ENCODE measurements around the gene RAB1B.

Gene RAB1B

GRCh38 chr11:66294626-66295620 is 26.5 kb downstream of the RAB1B start:
- Histone ChIP-seq H3K27ac (no peak overlapping the region), H3K27me3 (replicated peaks) (peaks cover 19% of the 10 kb centered on the region), H3K36me3 (replicated peaks) (no peaks in the 10 kb centered on the region), H3K4me3 (ENCODE audit: low read depth, low read length) (no peak overlapping the region)
- DNase-seq = no peak
- in situ Hi-C loops (cut with HindIII; ENCODE audit: low pct_ligation_motif_present, low sequenced_read_pairs) = no loop called here
- TF ChIP-seq, protein P1, sequence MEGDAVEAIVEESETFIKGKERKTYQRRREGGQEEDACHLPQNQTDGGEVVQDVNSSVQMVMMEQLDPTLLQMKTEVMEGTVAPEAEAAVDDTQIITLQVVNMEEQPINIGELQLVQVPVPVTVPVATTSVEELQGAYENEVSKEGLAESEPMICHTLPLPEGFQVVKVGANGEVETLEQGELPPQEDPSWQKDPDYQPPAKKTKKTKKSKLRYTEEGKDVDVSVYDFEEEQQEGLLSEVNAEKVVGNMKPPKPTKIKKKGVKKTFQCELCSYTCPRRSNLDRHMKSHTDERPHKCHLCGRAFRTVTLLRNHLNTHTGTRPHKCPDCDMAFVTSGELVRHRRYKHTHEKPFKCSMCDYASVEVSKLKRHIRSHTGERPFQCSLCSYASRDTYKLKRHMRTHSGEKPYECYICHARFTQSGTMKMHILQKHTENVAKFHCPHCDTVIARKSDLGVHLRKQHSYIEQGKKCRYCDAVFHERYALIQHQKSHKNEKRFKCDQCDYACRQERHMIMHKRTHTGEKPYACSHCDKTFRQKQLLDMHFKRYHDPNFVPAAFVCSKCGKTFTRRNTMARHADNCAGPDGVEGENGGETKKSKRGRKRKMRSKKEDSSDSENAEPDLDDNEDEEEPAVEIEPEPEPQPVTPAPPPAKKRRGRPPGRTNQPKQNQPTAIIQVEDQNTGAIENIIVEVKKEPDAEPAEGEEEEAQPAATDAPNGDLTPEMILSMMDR (IDR thresholded peaks at IDR 0.05; ENCODE audit: low read depth, low read length, missing control alignments) = no peak

DNA sequence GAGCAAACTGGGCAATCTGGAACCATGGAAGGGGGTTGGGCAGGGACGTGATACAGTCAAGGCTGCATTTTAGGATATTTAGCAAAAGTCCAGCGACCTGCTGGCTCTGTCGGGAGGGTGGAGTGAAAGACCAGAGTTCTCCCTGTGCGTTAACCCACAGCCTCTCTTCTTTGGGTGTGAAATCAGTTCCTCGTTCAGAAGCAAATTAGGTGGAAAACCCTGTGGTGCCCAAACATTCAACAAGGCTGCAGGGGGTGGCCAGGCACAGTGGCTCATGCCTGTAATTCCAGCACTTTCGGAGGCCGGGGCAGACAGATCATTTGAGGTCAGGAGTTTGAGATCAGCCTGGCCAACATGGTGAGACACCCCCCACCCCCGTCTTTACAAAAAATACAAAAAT is 29.2 kb downstream of the RAB1B start:
- Histone ChIP-seq H3K4me3 (ENCODE audit: low read depth, low read length) (no peak overlapping the region), H3K27me3 (replicated peaks) (peaks cover 6% of the 10 kb centered on the region), H3K36me3 (replicated peaks) (no peaks in the 10 kb centered on the region), H3K27ac (no peak overlapping the region)
- TF ChIP-seq, protein P1 (IDR thresholded peaks at IDR 0.05; ENCODE audit: low read depth, low read length, missing control alignments) = no peak
- no peak for DNase-seq
- in situ Hi-C loops (cut with HindIII; ENCODE audit: low pct_ligation_motif_present, low sequenced_read_pairs) = no loop called here

- Histone ChIP-seq H3K27me3 (replicated peaks) (no peaks in the 10 kb centered on the region), H3K27ac (no peak overlapping the region), H3K4me3 (ENCODE audit: low read depth, low read length) (no peak overlapping the region), H3K36me3 (replicated peaks) (no peaks in the 10 kb centered on the region)
- in situ Hi-C loops (cut with HindIII; ENCODE audit: low pct_ligation_motif_present, low sequenced_read_pairs) = no loop called here
- TF ChIP-seq, protein P1 (IDR thresholded peaks at IDR 0.05; ENCODE audit: low read depth, low read length, missing control alignments) = no peak
- no peak for DNase-seq
Measured at GRCh38 chr11:66299186-66299585, 30.7 kb downstream of the RAB1B start.

DNA sequence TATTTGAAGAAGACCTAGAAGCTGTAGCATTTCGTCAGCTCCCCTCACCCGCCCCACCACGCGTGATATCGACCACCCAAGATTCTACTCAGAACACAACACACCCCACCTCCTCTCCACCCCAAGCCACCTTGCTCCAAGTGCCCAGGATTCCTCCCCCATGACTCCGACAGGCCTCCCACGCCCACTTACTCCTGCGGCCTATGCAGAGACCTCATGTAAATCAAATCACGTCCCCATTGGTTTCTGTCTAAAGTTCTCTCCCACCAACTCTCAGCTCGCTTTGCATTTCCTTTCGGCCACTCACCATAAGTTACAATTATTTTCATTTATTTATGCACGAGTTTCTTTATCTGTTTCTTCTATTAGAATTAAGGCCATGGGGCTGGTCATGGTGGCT is 34.2 kb downstream of the RAB1B start:
- no peaks in the 10 kb centered on the region for H3K36me3 ChIP-seq (replicated peaks)
- no peak overlapping the region for H3K4me3 ChIP-seq (ENCODE audit: low read depth, low read length)
- TF ChIP-seq, protein P1 (IDR thresholded peaks at IDR 0.05; ENCODE audit: low read depth, low read length, missing control alignments) = no peak
- no peaks in the 10 kb centered on the region for H3K27me3 ChIP-seq (replicated peaks)
- in situ Hi-C loops (cut with HindIII; ENCODE audit: low pct_ligation_motif_present, low sequenced_read_pairs) = no loop called here
- no peak overlapping the region for H3K27ac ChIP-seq
- DNase-seq = no peak

- H3K27me3 ChIP-seq (replicated peaks) = no peaks in the 10 kb centered on the region
- DNase-seq = no peak
- TF ChIP-seq, protein P1 (IDR thresholded peaks at IDR 0.05; ENCODE audit: low read depth, low read length, missing control alignments) = no peak
- H3K27ac ChIP-seq = no peak overlapping the region
- no peaks in the 10 kb centered on the region for H3K36me3 ChIP-seq (replicated peaks)
- H3K4me3 ChIP-seq (ENCODE audit: low read depth, low read length) = no peak overlapping the region
- in situ Hi-C loops (cut with HindIII; ENCODE audit: low pct_ligation_motif_present, low sequenced_read_pairs) = no loop called here
Measured at GRCh38 chr11:66309475-66309874, 41.0 kb downstream of the RAB1B start.

Measured in brain microvascular endothelial cell (primary cell).